Upper lobe of left lung (tissue), 6 donors: Measurements from ENCODE around the gene SETDB1. TPM values are rescaled to one million over a fixed set of nuclear protein-coding genes. Genes with fewer than 3 reads are reported as not detected.

Experiments used
- ATAC-seq, 2 donors: fragments of 200-7000 bp; cut with Tn5 transposase; one replicate each; pipeline ENCODE4 v1.9.1; 2022; ENCODE audit warnings: mild to moderate bottlenecking in 2 of 2, moderate library complexity in 2 of 2; ENCODE audit not compliant: low FRiP score in 2 of 2
- DNase-seq, 2 donors: peaks; one replicate each; pipeline ENCODE4 v3.0.0-alpha.2; 2019 to 2020
- H3K27ac ChIP-seq, 4 donors: fragments of 200-600 bp; sonication (generic); one replicate each; pipeline ENCODE4 v1.5.1; 2016 to 2019
- H3K27me3 ChIP-seq, 4 donors: fragments of 200-600 bp; sonication (generic); one replicate each; pipeline ENCODE4 v1.5.1; 2017 to 2019
- H3K36me3 ChIP-seq, 4 donors: fragments of 200-600 bp; sonication (generic); one replicate each; pipeline ENCODE4 v1.5.1; 2016 to 2019
- H3K4me1 ChIP-seq, 4 donors: fragments of 200-600 bp; sonication (generic); one replicate each; pipeline ENCODE4 v1.5.1; 2018 to 2019
- H3K4me3 ChIP-seq, 4 donors: fragments of 200-600 bp; sonication (generic); one replicate each; pipeline ENCODE4 v1.5.1; 2017 to 2019; ENCODE audit warnings: mild to moderate bottlenecking in 2 of 4, moderate library complexity in 1 of 4
- H3K9me3 ChIP-seq, 4 donors: fragments of 200-600 bp; sonication (generic); one replicate each; pipeline ENCODE4 v1.5.1; 2018 to 2019
- CTCF ChIP-seq, 6 experiments: fragments of 450-650 bp in 4 of 6; fragments of 200-600 bp in 2 of 6; sonication (generic) in 2 of 6; IDR thresholded peaks; one replicate each; pipeline ENCODE4 v1.5.1; 2016 to 2019; ENCODE audit warnings: antibody characterized with exemption in 6 of 6
- EP300 ChIP-seq, 4 donors: sonication (generic); formaldehyde crosslinking; IDR thresholded peaks; one replicate each; pipeline ENCODE4 v1.5.1; 2017; ENCODE audit warnings: antibody characterized with exemption in 4 of 4, control low read depth in 2 of 4
- POLR2A ChIP-seq, 4 donors: fragments of 450-650 bp; IDR thresholded peaks; one replicate each; pipeline ENCODE4 v1.5.1; 2016 to 2017; ENCODE audit warnings: antibody characterized with exemption in 4 of 4, mild to moderate bottlenecking in 2 of 4
- POLR2AphosphoS5 ChIP-seq, 2 donors: sonication (generic); formaldehyde crosslinking; IDR thresholded peaks; one replicate each; pipeline ENCODE4 v1.5.1; 2017; ENCODE audit warnings: antibody characterized with exemption in 2 of 2
- WGBS, 2 donors: methylation state at CpG; one replicate each; pipeline ENCODE4 v1.1.5; 2017 to 2018; 5-methylcytosine and 5-hydroxymethylcytosine counted together
- total RNA-seq, 6 donors: library from RNA; depleted of rRNA in 4 of 6; stranded (reverse); fragments of >200 nt in 4 of 6; gene quantifications; one replicate each; pipeline versions ENCODE4 v1.1.0 to v1.2.1, GENCODE V29; 2016 to 2021
- donor health status: DM: no; HTN: no; CAD: no; lungs with moderate emphysema.
- donor health status: DM: no; HTN: yes; CAD: no; lungs with severe emphysema.

Gene SETDB1
- total RNA-seq, 6 donors from 2014 or later: 26.8 to 88.0 (median 40.3) TPM

DNA sequence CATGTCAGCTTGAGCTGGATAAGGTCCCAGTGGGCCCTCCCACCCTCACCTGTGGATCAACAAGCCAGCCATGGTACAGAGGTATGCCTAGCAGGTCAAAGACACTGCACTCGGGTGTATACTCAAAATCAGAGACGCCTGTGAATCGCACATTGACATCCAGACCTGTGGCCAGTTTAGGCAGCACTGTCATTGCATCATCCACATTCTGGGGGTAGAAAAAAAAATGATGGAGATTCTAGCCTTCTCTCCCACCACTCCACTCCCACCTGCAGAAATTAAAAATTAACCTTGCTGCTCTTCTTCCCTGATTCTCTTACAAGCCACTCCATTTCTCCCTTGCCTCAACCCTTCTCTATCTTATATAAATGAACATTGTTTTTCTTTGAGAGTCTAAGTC, 74.2 kb downstream of the SETDB1 start:
- H3K9me3 ChIP-seq: no peaks in the 10 kb centered on the region
- peaks cover 15 to 57% (median 32%) of the 10 kb centered on the region in 4 donors for H3K36me3 ChIP-seq
- H3K27me3 ChIP-seq: no peaks in the 10 kb centered on the region
- no peak for DNase-seq
- no peak overlapping the region for H3K27ac ChIP-seq
- no peak for ATAC-seq
- no peak overlapping the region for H3K4me3 ChIP-seq
- no peak for TF ChIP-seq POLR2A (IDR thresholded peaks at IDR 0.05)
- no peak for TF ChIP-seq EP300 (IDR thresholded peaks at IDR 0.05)
- no peak for TF ChIP-seq POLR2AphosphoS5 (IDR thresholded peaks at IDR 0.05)
- TF ChIP-seq CTCF (IDR thresholded peaks at IDR 0.05): no peak
- WGBS, 2 donors: 93% methylated on average over 3 of the region's 3 CpGs
- peaks cover 34 to 56% (median 43%) of the 10 kb centered on the region in 4 donors for H3K4me1 ChIP-seq

- Histone ChIP-seq H3K36me3 (peaks cover 15 to 56% (median 31%) of the 10 kb centered on the region in 4 donors), H3K9me3 (no peaks in the 10 kb centered on the region)
- peak in 1 of 2 donors; percentile 50 for DNase-seq
Observed at GRCh38 chr1:151001602-151002001, 75.4 kb downstream of the SETDB1 start.

DNA sequence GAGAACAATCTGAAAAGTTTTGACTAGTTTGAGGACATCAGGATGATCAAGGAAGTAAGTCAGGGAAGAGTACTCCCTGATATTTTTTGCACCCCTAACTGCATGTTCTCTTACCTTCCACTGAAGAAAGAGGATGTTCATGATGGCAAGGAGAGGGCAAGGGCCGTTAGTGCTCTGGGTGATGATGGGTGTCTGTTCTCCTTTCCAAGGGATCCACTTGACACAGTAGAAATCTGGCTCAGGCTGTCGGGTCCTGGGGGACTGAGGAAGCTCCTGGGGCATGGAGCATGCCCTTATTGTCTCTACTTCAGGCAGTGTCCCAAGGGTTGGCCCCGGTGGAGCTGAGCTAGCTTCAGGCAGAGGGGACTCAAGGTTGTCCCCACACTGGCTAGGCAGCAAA, 75.9 kb downstream of the SETDB1 start:
- Histone ChIP-seq H3K4me3 (no peak overlapping the region), H3K9me3 (no peaks in the 10 kb centered on the region), H3K27ac (peak overlapping the region; percentile 17 to 96 (median 64)), H3K27me3 (no peaks in the 10 kb centered on the region), H3K4me1 (peaks cover 33 to 52% (median 42%) of the 10 kb centered on the region in 4 donors), H3K36me3 (peaks cover 15 to 52% (median 27%) of the 10 kb centered on the region in 4 donors)
- TF ChIP-seq EP300 (IDR thresholded peaks at IDR 0.05) (no peak), POLR2A (IDR thresholded peaks at IDR 0.05) (no peak), CTCF (IDR thresholded peaks at IDR 0.05) (no peak), POLR2AphosphoS5 (IDR thresholded peaks at IDR 0.05) (no peak)
- ATAC-seq (no peak), DNase-seq (no peak)
- WGBS, 2 donors: 68 to 79% methylated on average over 2 to 3 of the region's 3 CpGs

More at GRCh38 chr1:151001602-151002001, 75.4 kb downstream of the SETDB1 start:
- Histone ChIP-seq H3K27ac (peak overlapping the region in 3 of 4 donors; percentile 28 to 96 (median 77)), H3K4me3 (no peak overlapping the region), H3K4me1 (peaks cover 29 to 48% (median 40%) of the 10 kb centered on the region in 4 donors), H3K27me3 (no peaks in the 10 kb centered on the region)
- TF ChIP-seq POLR2AphosphoS5 (IDR thresholded peaks at IDR 0.05) (peak in 1 of 2 donors; percentile 23), EP300 (IDR thresholded peaks at IDR 0.05) (no peak), CTCF (IDR thresholded peaks at IDR 0.05) (no peak), POLR2A (IDR thresholded peaks at IDR 0.05) (no peak)
- ATAC-seq: no peak
- 72 to 79% methylated on average over 4 of the region's 4 CpGs for WGBS, 2 donors

DNA sequence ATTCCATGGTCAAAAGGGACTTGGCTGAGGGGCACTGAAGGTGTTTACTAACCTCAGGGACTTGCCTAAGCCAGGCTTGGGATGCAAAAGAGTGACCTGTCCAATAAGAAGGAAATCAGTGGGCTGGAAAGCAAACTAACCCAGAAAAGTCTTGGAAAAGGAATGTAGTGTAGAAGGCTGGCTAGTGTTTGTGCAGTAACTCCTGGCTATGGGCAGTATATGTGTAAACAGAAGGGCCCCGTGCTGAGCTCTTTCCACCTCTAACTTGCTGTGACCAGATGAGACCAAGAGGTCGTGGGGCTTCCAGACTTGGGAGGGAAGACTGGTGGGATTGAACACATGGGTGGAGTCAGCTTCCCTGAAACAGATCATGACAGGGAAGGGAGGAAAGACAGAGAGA, 76.4 kb downstream of the SETDB1 start:
- H3K4me1 ChIP-seq: peaks cover 39 to 58% (median 48%) of the 10 kb centered on the region in 4 donors
- ATAC-seq: no peak
- WGBS, 2 donors: 28 to 38% methylated on average over 2 of the region's 2 CpGs

More for the DNA sequence above, 76.4 kb downstream of the SETDB1 start:
- H3K4me3 ChIP-seq: peak overlapping the region in 1 of 4 donors; percentile 23
- peak overlapping the region; percentile 22 to 96 (median 64) for H3K27ac ChIP-seq
- H3K27me3 ChIP-seq: no peaks in the 10 kb centered on the region
- no peak for DNase-seq
- H3K36me3 ChIP-seq: peaks cover 10 to 46% (median 22%) of the 10 kb centered on the region in 4 donors
- no peaks in the 10 kb centered on the region for H3K9me3 ChIP-seq
- TF ChIP-seq POLR2A (IDR thresholded peaks at IDR 0.05): no peak
- TF ChIP-seq CTCF (IDR thresholded peaks at IDR 0.05): no peak
- no peak for TF ChIP-seq EP300 (IDR thresholded peaks at IDR 0.05)
- no peak for TF ChIP-seq POLR2AphosphoS5 (IDR thresholded peaks at IDR 0.05)
